ENCODE results near the gene GPR18. TPM values are rescaled to one million over a fixed set of nuclear protein-coding genes. Genes with fewer than 3 reads are reported as not detected.

The GPR18 gene
- total and polyA plus RNA-seq, 2 experiments from 2014 or later = 1.2 TPM; not detected in 1

DNA sequence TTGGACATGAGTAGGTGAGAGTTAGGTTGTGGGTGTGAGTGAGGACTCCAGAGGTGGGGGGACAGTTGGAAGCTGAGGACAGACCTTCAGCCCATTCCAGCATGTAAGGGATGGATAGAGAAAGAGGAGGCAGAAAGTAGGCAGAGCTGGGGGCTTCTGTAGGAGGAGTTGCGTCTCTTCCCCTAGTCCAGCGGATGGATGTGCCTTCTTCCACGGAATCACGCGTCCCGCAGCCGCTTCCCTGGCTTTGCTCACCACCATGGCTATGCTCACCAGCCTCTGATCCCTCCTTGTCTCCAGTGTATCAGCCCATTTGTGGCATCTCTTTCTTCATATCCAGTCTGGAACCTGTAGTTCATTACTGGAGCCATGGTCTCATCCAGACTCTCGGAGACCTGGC is 52.0 kb downstream of the GPR18 start:
- Histone ChIP-seq H3K36me3 (no peaks in the 10 kb centered on the region), H3K27me3 (no peaks in the 10 kb centered on the region), H3K27ac (no peak overlapping the region), H3K9me3 (ENCODE audit: low read depth) (no peaks in the 10 kb centered on the region), H3K4me1 (ENCODE audit: low read depth) (peaks cover 6% of the 10 kb centered on the region), H3K4me3 (no peak overlapping the region)
- TF ChIP-seq, protein P1, sequence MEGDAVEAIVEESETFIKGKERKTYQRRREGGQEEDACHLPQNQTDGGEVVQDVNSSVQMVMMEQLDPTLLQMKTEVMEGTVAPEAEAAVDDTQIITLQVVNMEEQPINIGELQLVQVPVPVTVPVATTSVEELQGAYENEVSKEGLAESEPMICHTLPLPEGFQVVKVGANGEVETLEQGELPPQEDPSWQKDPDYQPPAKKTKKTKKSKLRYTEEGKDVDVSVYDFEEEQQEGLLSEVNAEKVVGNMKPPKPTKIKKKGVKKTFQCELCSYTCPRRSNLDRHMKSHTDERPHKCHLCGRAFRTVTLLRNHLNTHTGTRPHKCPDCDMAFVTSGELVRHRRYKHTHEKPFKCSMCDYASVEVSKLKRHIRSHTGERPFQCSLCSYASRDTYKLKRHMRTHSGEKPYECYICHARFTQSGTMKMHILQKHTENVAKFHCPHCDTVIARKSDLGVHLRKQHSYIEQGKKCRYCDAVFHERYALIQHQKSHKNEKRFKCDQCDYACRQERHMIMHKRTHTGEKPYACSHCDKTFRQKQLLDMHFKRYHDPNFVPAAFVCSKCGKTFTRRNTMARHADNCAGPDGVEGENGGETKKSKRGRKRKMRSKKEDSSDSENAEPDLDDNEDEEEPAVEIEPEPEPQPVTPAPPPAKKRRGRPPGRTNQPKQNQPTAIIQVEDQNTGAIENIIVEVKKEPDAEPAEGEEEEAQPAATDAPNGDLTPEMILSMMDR (IDR thresholded peaks at IDR 0.05; ENCODE audit: low read depth, low read length) = no peak
- DNase-seq (ENCODE audit: low read depth in 1 of 2, low spot score in 1 of 2) = no peak

DNA sequence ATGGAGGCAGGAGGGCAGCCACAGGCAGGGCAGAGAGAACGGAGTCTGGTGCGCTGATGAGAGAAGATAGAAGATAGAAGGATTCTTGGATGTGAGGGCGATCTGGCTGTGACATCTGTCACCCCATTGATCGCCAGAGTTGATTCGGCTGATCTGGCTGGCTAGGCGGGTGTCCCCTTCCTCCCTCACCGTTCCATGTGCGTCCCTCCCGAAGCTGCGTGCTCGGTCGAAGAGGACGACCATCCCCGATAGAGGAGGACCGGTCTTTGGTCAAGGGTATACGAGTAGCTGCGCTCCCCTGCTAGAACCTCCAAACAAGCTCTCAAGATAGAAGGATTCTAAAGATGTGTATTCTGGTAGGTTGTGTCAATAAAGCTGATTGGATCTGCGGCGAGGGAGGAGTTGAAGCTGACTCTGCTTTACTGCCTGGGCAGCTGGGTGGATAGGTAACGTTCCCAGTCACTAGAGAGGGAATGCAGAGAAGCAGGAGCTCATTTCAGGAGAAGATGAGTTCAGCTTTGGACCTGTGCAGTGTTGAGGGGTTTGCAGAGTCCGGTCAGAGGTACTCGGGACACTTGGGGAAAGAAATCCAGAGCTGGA is 52.5 kb downstream of the GPR18 start:
- Histone ChIP-seq H3K4me3 (no peak overlapping the region), H3K4me1 (ENCODE audit: low read depth) (peaks cover 6% of the 10 kb centered on the region)
- DNase-seq (ENCODE audit: low read depth in 1 of 2, low spot score in 1 of 2) = no peak

More for the DNA sequence above, 52.5 kb downstream of the GPR18 start:
- TF ChIP-seq, protein P1 (IDR thresholded peaks at IDR 0.05; ENCODE audit: low read depth, low read length) = no peak
- Histone ChIP-seq H3K27ac (no peak overlapping the region), H3K27me3 (no peaks in the 10 kb centered on the region), H3K36me3 (no peaks in the 10 kb centered on the region), H3K9me3 (ENCODE audit: low read depth) (no peaks in the 10 kb centered on the region)

Other genes with a start within 250 kb of the GPR18 start
- 71.2 and 72.1 TPM in 2 replicates for gene UBAC2, start 57.5 kb downstream of the GPR18 start, total RNA-seq
- 127 and 130 TPM in 2 replicates for gene UBAC2, start 57.5 kb downstream of the GPR18 start, polyA plus RNA-seq
- 11.5 and 11.6 TPM in 2 replicates for gene GPR183, start 49.0 kb upstream of the GPR18 start, total RNA-seq
- 17.1 and 21.1 TPM in 2 replicates for gene GPR183, start 49.0 kb upstream of the GPR18 start, polyA plus RNA-seq
- gene TM9SF2, start 243.1 kb upstream of the GPR18 start, total RNA-seq = 60.5 and 75.3 TPM in 2 replicates
- gene TM9SF2, start 243.1 kb upstream of the GPR18 start, polyA plus RNA-seq = 113 and 130 TPM in 2 replicates

Measured in cardiac muscle cell (in vitro differentiated cells and primary cell).